Measurements from ENCODE around the gene CFAP44. TPM values are rescaled to one million over a fixed set of nuclear protein-coding genes. Genes with fewer than 3 reads are reported as not detected.

CFAP44 gene
- total and polyA plus RNA-seq, 2 donors (not counting 3 experiments of a cell fraction or from before 2014, with no cell fraction given): 1.5 to 4.7 TPM

GRCh38 chr3:113421082-113421481 lies 20.2 kb downstream of the CFAP44 start:
- no peaks in the 10 kb centered on the region for H3K9me3 ChIP-seq (replicated peaks; ENCODE audit: control insufficient read depth, insufficient read depth, low read length)

GRCh38 chr3:113409676-113410075 lies 31.6 kb downstream of the CFAP44 start:
- DNase-seq (ENCODE audit: low read depth, low spot score) (no peak), FAIRE-seq (no peak)
- intact Hi-C loops (cut with micrococcal nuclease): no loop called here
- BruUV-seq (replicated peaks): no TSS peak
- CTCF ChIA-PET: no interaction called here
- TF ChIP-seq EZH2 (IDR thresholded peaks at IDR 0.05; ENCODE audit: borderline replicate concordance, low read depth, low read length, severe bottlenecking) (no peak), POLR2A (IDR thresholded peaks at IDR 0.05; ENCODE audit: low read depth, low read length) (no peak), MYC (IDR thresholded peaks at IDR 0.05; ENCODE audit: low read depth, low read length) (no peak), FOS (IDR thresholded peaks at IDR 0.05; ENCODE audit: borderline replicate concordance, insufficient read depth, low read length) (no peak), JUN (IDR thresholded peaks at IDR 0.05; ENCODE audit: borderline replicate concordance, insufficient read depth, insufficient read length, low read depth) (no peak), GATA2 (IDR thresholded peaks at IDR 0.05; ENCODE audit: insufficient read depth, insufficient read length, low read depth, low read length) (no peak), POLR2AphosphoS5 (IDR thresholded peaks at IDR 0.05; ENCODE audit: insufficient read depth, low read depth, low read length) (no peak)
- TF ChIP-seq, protein P1, sequence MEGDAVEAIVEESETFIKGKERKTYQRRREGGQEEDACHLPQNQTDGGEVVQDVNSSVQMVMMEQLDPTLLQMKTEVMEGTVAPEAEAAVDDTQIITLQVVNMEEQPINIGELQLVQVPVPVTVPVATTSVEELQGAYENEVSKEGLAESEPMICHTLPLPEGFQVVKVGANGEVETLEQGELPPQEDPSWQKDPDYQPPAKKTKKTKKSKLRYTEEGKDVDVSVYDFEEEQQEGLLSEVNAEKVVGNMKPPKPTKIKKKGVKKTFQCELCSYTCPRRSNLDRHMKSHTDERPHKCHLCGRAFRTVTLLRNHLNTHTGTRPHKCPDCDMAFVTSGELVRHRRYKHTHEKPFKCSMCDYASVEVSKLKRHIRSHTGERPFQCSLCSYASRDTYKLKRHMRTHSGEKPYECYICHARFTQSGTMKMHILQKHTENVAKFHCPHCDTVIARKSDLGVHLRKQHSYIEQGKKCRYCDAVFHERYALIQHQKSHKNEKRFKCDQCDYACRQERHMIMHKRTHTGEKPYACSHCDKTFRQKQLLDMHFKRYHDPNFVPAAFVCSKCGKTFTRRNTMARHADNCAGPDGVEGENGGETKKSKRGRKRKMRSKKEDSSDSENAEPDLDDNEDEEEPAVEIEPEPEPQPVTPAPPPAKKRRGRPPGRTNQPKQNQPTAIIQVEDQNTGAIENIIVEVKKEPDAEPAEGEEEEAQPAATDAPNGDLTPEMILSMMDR (IDR thresholded peaks at IDR 0.05; ENCODE audit: extremely low read depth in 1 of 2, insufficient read depth in 1 of 2, low read depth in 1 of 2, low read length in 2 of 2): no peak
- TF ChIP-seq, protein P2, sequence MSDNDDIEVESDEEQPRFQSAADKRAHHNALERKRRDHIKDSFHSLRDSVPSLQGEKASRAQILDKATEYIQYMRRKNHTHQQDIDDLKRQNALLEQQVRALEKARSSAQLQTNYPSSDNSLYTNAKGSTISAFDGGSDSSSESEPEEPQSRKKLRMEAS (IDR thresholded peaks at IDR 0.05; ENCODE audit: insufficient read depth, insufficient read length): no peak
- H3K9me1 ChIP-seq (replicated peaks; ENCODE audit: control insufficient read depth, extremely low read depth, insufficient read depth, low read length): no peaks in the 10 kb centered on the region
- POLR2A ChIA-PET: no interaction called here
- no peak overlapping the region for H3K4me2 ChIP-seq (ENCODE audit: insufficient read depth, low read length)
- H3K4me3 ChIP-seq (replicated peaks in 1 of 3; ENCODE audit: insufficient read depth in 1 of 3, low read depth in 1 of 3, low read length in 3 of 3): no peak overlapping the region
- peaks cover 5% of the 10 kb centered on the region for H3K4me1 ChIP-seq (ENCODE audit: control insufficient read depth, extremely low read depth, insufficient read depth, low read length)
- H3K27ac ChIP-seq (ENCODE audit: insufficient read depth, low read depth, low read length): no peak overlapping the region
- H4K20me1 ChIP-seq (replicated peaks; ENCODE audit: control insufficient read depth, extremely low read depth, insufficient read depth, low read length): no peaks in the 10 kb centered on the region
- H3K36me3 ChIP-seq (ENCODE audit: control insufficient read depth in 2 of 2, extremely low read depth in 1 of 2, insufficient read depth in 2 of 2, low read length in 2 of 2): no peaks in the 10 kb centered on the region
- H2AFZ ChIP-seq (ENCODE audit: low read depth, low read length): no peak overlapping the region
- no peaks in the 10 kb centered on the region for H3K9me3 ChIP-seq (replicated peaks; ENCODE audit: control insufficient read depth, insufficient read depth, low read length)
- no peaks in the 10 kb centered on the region for H3K79me2 ChIP-seq (ENCODE audit: control insufficient read depth, insufficient read depth, low read length)
- H3K27me3 ChIP-seq (ENCODE audit: control insufficient read depth in 2 of 2, insufficient read depth in 2 of 2, low read length in 2 of 2): no peaks in the 10 kb centered on the region
- dilution Hi-C loops (cut with MboI; ENCODE audit: extremely low pct_ligation_motif_present, low sequenced_read_pairs): no loop called here
- H3K9ac ChIP-seq (replicated peaks; ENCODE audit: extremely low read depth, insufficient read depth, low read length): no peak overlapping the region

More at GRCh38 chr3:113421082-113421481, 20.2 kb downstream of the CFAP44 start:
- FAIRE-seq: no peak
- H3K9ac ChIP-seq (replicated peaks; ENCODE audit: extremely low read depth, insufficient read depth, low read length): no peak overlapping the region
- TF ChIP-seq POLR2A (IDR thresholded peaks at IDR 0.05; ENCODE audit: low read depth, low read length) (no peak), GATA2 (IDR thresholded peaks at IDR 0.05; ENCODE audit: insufficient read depth, insufficient read length, low read depth, low read length) (no peak), MYC (IDR thresholded peaks at IDR 0.05; ENCODE audit: low read depth, low read length) (no peak)
- H3K9me1 ChIP-seq (replicated peaks; ENCODE audit: control insufficient read depth, extremely low read depth, insufficient read depth, low read length): no peaks in the 10 kb centered on the region
- no peaks in the 10 kb centered on the region for H4K20me1 ChIP-seq (replicated peaks; ENCODE audit: control insufficient read depth, extremely low read depth, insufficient read depth, low read length)
- DNase-seq (ENCODE audit: low read depth, low spot score): no peak
- no peak overlapping the region for H3K4me3 ChIP-seq (replicated peaks in 1 of 3; ENCODE audit: insufficient read depth in 1 of 3, low read depth in 1 of 3, low read length in 3 of 3)
- no peak overlapping the region for H3K27ac ChIP-seq (ENCODE audit: insufficient read depth, low read depth, low read length)
- no peaks in the 10 kb centered on the region for H3K79me2 ChIP-seq (ENCODE audit: control insufficient read depth, insufficient read depth, low read length)
- BruUV-seq (replicated peaks): no TSS peak
- ChIA-PET CTCF (no interaction called here), POLR2A (no interaction called here)
- dilution Hi-C loops (cut with MboI; ENCODE audit: extremely low pct_ligation_motif_present, low sequenced_read_pairs): no loop called here
- H3K4me2 ChIP-seq (ENCODE audit: insufficient read depth, low read length): no peak overlapping the region
- H3K27me3 ChIP-seq (ENCODE audit: control insufficient read depth in 2 of 2, insufficient read depth in 2 of 2, low read length in 2 of 2): no peaks in the 10 kb centered on the region
- no peaks in the 10 kb centered on the region for H3K4me1 ChIP-seq (ENCODE audit: control insufficient read depth, extremely low read depth, insufficient read depth, low read length)
- H2AFZ ChIP-seq (ENCODE audit: low read depth, low read length): no peak overlapping the region
- intact Hi-C loops (cut with micrococcal nuclease): no loop called here
- no peaks in the 10 kb centered on the region for H3K36me3 ChIP-seq (ENCODE audit: control insufficient read depth in 2 of 2, extremely low read depth in 1 of 2, insufficient read depth in 2 of 2, low read length in 2 of 2)
